Urothelium cell line (cell line): ENCODE measurements around the gene RRM1.
A peak's percentile ranks its signal among the peaks of the same experiment; 100 is the strongest.

Source experiments
- DNase-seq: peaks from one replicate; pipeline ENCODE4 v3.0.0; 2011; ENCODE audit warnings: low spot score, mixed read lengths
- FAIRE-seq: peaks from 2 replicates; lab custom pipeline; 2011; peaks lifted over from hg19 to GRCh38; lab: Jason Lieb, UNC

Gene RRM1

GRCh38 chr11:4184163-4184916 lies 89.7 kb downstream of the RRM1 start:
- no peak for FAIRE-seq

GRCh38 chr11:4185561-4185960 lies 91.0 kb downstream of the RRM1 start:
- FAIRE-seq = no peak

More at GRCh38 chr11:4184163-4184916, 89.7 kb downstream of the RRM1 start:
- DNase-seq = no peak

GRCh38 chr11:4186464-4187054 lies 92.0 kb downstream of the RRM1 start:
- DNase-seq = no peak
- no peak for FAIRE-seq

More at GRCh38 chr11:4185561-4185960, 91.0 kb downstream of the RRM1 start:
- DNase-seq = no peak

GRCh38 chr11:4187055-4187988 lies 92.7 kb downstream of the RRM1 start:
- DNase-seq = peak; percentile 89
- no peak for FAIRE-seq
